Activated T-cell treated with anti-CD3 and anti-CD28 coated beads, Interleukin-2, amount 50 U/mL, for 4 hours (primary cell): ENCODE data around the gene TIMELESS. TPM values are rescaled to one million over a fixed set of nuclear protein-coding genes. Genes with fewer than 3 reads are reported as not detected.
A peak's percentile ranks its signal among the peaks of the same experiment; 100 is the strongest.
"Not testable (repeated sequence)": the region's sequence is repeated elsewhere in the genome, so short reads cannot be mapped to it uniquely, and the experiment has no call there.

Experiments
- ATAC-seq, 2 donors: fragments of 200-7000 bp; cut with Tn5 transposase; one replicate each; pipeline ENCODE4 v1.10.0; 2021
- DNase-seq: peaks from one replicate; pipeline ENCODE4 v3.0.0-alpha.2; 2020
- H3K27me3 Mint-ChIP-seq: one replicate; pipeline ENCODE4 v1.8.0; 2021; ENCODE audit warnings: low read depth, mixed read lengths
- H3K36me3 Mint-ChIP-seq: one replicate; pipeline ENCODE4 v1.8.0; 2022; ENCODE audit warnings: mixed read lengths; ENCODE audit not compliant: insufficient read depth
- H3K4me1 Mint-ChIP-seq: one replicate; pipeline ENCODE4 v1.8.0; 2021; ENCODE audit warnings: low read depth, mixed read lengths
- H3K4me3 Mint-ChIP-seq: one replicate; pipeline ENCODE4 v1.8.0; 2021; ENCODE audit warnings: mild to moderate bottlenecking, moderate library complexity, mixed read lengths
- H3K9me3 Mint-ChIP-seq: one replicate; pipeline ENCODE4 v1.8.0; 2021; ENCODE audit warnings: mixed read lengths
- total RNA-seq, 3 donors: library from RNA; stranded (reverse); gene quantifications; one replicate each; pipeline ENCODE4 v1.2.1, GENCODE V29; 2021

The TIMELESS gene
- total RNA-seq, 3 donors from 2014 or later = 35.2 to 45.2 (median 36.6) TPM

- peaks cover 12% of the 10 kb centered on the region for H3K36me3 Mint-ChIP-seq
- H3K9me3 Mint-ChIP-seq = no peaks in the 10 kb centered on the region
- DNase-seq (no peak), ATAC-seq (no peak)
- no peaks in the 10 kb centered on the region for H3K27me3 Mint-ChIP-seq
- peaks cover under 1% of the 10 kb centered on the region for H3K4me1 Mint-ChIP-seq
- no peak overlapping the region for H3K4me3 Mint-ChIP-seq
Observed at GRCh38 chr12:56476972-56477432, 27.8 kb upstream of the TIMELESS start.

DNA sequence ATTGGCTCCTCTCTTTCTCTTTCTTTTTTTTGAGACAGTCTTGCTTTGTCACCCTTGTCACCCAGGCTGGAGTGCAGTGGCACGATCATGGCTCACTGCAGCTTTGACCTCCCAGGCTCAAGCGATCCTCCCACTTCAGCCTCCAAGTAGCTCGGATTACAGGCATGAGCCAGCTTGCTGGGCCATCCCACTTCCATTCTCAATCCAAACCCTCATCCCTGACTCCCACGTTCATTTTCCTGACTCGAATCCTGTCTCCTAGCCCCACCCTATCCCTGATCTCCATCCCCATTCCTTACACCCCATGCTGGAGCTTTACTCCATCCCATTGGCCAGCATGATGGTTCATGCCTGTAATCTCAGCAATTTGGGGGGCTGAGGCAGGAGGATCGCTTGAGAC is 26.9 kb upstream of the TIMELESS start:
- no peaks in the 10 kb centered on the region for H3K27me3 Mint-ChIP-seq
- peaks cover 9% of the 10 kb centered on the region for H3K4me1 Mint-ChIP-seq
- peaks cover 12% of the 10 kb centered on the region for H3K36me3 Mint-ChIP-seq
- ATAC-seq (no peak), DNase-seq (no peak)
- H3K9me3 Mint-ChIP-seq = no peaks in the 10 kb centered on the region
- no peak overlapping the region for H3K4me3 Mint-ChIP-seq

GRCh38 chr12:56474389-56474788 is 25.2 kb upstream of the TIMELESS start:
- H3K36me3 Mint-ChIP-seq = peaks cover 16% of the 10 kb centered on the region
- H3K4me3 Mint-ChIP-seq = no peak overlapping the region
- no peaks in the 10 kb centered on the region for H3K9me3 Mint-ChIP-seq
- H3K27me3 Mint-ChIP-seq = no peaks in the 10 kb centered on the region
- H3K4me1 Mint-ChIP-seq = peaks cover 19% of the 10 kb centered on the region
- no peak for ATAC-seq
- DNase-seq = no peak

- Mint-ChIP-seq H3K4me3 (peak overlapping the region; percentile 98), H3K36me3 (peaks cover 9% of the 10 kb centered on the region), H3K27me3 (no peaks in the 10 kb centered on the region), H3K9me3 (no peaks in the 10 kb centered on the region), H3K4me1 (peaks cover 27% of the 10 kb centered on the region)
- no peak for ATAC-seq
- peak; percentile 6 for DNase-seq
Observed at GRCh38 chr12:56469007-56469930, 20.0 kb upstream of the TIMELESS start.

GRCh38 chr12:56468216-56469006 is 19.2 kb upstream of the TIMELESS start, which contains the start of gene SPRYD4:
SPRYD4 (plus strand) TSS chr12:56468578; CDS start chr12:56468592, 14 bp downstream.
- peak; percentile 96 for ATAC-seq

DNA sequence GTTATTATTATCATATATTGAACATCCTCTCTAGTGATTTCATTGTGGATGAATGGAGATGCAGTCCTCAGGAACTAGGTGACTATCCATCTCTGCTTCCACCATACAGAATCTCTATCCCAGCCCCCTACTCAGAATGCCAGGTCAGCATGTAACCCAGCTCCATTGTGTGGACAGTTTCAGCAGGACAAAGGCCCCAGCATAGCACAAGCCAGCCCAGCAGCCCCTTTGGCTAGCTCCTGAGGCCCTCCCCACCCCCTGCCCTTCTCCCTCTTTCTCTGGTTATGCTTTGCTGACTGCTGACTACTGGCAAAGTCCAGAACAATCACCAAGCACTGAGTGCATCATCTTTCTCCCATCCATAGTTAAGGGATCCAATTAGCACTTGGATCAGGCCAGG is 13.3 kb upstream of the TIMELESS start:
- H3K9me3 Mint-ChIP-seq = no peaks in the 10 kb centered on the region
- no peaks in the 10 kb centered on the region for H3K27me3 Mint-ChIP-seq
- H3K36me3 Mint-ChIP-seq = no peaks in the 10 kb centered on the region
- DNase-seq (no peak), ATAC-seq (no peak)
- no peak overlapping the region for H3K4me3 Mint-ChIP-seq
- H3K4me1 Mint-ChIP-seq = peaks cover 7% of the 10 kb centered on the region

More at GRCh38 chr12:56468216-56469006, 19.2 kb upstream of the TIMELESS start, which contains the start of gene SPRYD4:
- DNase-seq = peak; percentile 93
- peaks cover 7% of the 10 kb centered on the region for H3K36me3 Mint-ChIP-seq
- H3K4me1 Mint-ChIP-seq = peaks cover 29% of the 10 kb centered on the region
- peak within 1 kb of the TSS; percentile 98 for H3K4me3 Mint-ChIP-seq
- no peaks in the 10 kb centered on the region for H3K9me3 Mint-ChIP-seq
- no peaks in the 10 kb centered on the region for H3K27me3 Mint-ChIP-seq

- no peaks in the 10 kb centered on the region for H3K36me3 Mint-ChIP-seq
- H3K27me3 Mint-ChIP-seq = no peaks in the 10 kb centered on the region
- peaks cover 4% of the 10 kb centered on the region for H3K4me1 Mint-ChIP-seq
- no peak overlapping the region for H3K4me3 Mint-ChIP-seq
- H3K9me3 Mint-ChIP-seq = no peaks in the 10 kb centered on the region
- DNase-seq (no peak), ATAC-seq (no peak)
Observed at GRCh38 chr12:56461235-56462159, 12.3 kb upstream of the TIMELESS start.

DNA sequence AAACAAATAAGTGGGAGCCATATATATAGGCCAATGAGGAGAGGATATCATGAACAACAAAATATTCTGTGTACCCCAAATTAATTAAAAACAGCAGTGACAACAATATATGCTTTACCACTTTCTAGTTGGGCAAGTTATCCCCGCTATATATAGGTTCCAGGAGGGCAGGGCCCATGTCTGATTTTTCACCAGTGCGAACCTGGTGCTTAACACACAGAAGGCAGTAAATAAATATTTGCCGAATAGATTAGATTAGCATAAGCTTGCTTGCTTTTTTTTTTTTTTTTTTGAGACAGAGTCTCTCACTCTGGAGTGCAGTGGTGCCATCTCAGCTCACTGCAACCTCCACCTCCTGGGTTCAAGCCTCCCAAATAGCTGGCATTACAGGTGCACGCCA is 8.6 kb upstream of the TIMELESS start:
- Mint-ChIP-seq H3K27me3 (no peaks in the 10 kb centered on the region), H3K4me1 (no peaks in the 10 kb centered on the region), H3K4me3 (no peak overlapping the region)

GRCh38 chr12:56454557-56454956 is 5.3 kb upstream of the TIMELESS start, which contains the start of gene MIP:
MIP (minus strand) TSS chr12:56454657; CDS start chr12:56454613, 44 bp downstream.
- Mint-ChIP-seq H3K4me1 (peaks cover 4% of the 10 kb centered on the region), H3K9me3 (no peaks in the 10 kb centered on the region), H3K27me3 (no peaks in the 10 kb centered on the region), H3K36me3 (no peaks in the 10 kb centered on the region), H3K4me3 (no peak within 1 kb of the TSS)
- no peak for DNase-seq
- ATAC-seq = no peak

More for the DNA sequence above, 8.6 kb upstream of the TIMELESS start:
- Mint-ChIP-seq H3K9me3 (no peaks in the 10 kb centered on the region), H3K36me3 (no peaks in the 10 kb centered on the region)
- DNase-seq (no peak), ATAC-seq (no peak)

DNA sequence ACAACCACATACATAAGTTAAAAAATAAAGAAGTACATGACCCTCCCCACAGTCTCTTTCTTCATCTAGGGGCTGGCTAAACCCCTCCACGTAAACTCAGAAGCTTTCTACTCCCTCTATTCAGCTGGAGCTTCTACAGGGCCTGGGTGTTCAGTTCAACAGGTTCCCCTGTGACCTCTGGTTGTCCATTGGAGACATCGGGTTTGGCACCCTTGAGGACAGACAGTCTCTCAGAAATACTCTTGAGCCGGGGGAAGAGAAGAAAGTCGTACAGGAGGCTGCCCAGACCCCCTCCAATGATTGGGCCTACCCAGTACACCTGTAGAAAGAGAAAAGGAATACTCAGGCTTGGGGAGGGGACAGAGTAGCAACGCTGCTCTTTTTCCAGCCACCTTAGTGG is 1.9 kb upstream of the TIMELESS start:
- Mint-ChIP-seq H3K27me3 (no peaks in the 10 kb centered on the region), H3K9me3 (no peaks in the 10 kb centered on the region), H3K4me1 (peaks cover 12% of the 10 kb centered on the region), H3K4me3 (no peak overlapping the region), H3K36me3 (no peaks in the 10 kb centered on the region)
- DNase-seq (no peak), ATAC-seq (no peak)

DNA sequence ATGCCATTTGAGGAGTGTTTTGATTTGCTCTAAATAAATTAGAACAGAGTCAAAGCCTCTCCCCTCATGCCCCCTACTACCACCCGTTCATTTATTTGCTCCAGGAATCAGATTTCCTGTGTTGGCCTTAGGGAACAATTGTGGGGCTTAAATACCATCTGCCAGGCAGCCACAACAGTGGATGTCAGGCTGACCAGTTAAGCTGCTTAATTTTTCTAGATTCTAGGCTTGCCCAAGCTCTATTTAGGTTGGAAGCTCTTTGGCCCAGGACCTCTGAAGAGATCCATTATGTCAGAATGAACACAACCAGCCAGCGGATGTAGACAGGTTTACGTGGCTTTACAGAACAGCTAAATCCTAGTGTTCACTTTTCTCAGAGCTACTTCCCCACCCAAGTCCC is 1.0 kb upstream of the TIMELESS start:
- Mint-ChIP-seq H3K27me3 (no peaks in the 10 kb centered on the region), H3K9me3 (no peaks in the 10 kb centered on the region), H3K36me3 (no peaks in the 10 kb centered on the region), H3K4me1 (peaks cover 12% of the 10 kb centered on the region), H3K4me3 (no peak overlapping the region)
- no peak for ATAC-seq
- no peak for DNase-seq

DNA sequence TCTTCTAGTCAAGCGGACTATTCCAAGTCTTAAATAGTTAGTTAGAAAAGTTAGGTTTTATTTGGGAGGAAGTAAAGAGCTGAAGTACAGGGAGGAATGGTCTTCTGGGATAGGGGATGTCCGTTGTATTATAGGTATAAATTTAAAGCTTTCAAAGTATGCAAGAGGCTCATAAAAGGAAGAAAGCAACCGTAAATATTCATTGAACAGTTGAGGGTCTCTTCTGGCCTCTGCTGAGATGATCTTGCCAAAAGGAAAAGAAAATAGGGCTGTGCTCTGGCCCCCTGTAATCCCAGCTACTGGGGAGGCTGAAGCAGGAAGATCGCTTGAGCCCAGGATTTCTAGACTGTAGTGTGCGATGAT is 377 bp upstream of the TIMELESS start:
- Mint-ChIP-seq H3K9me3 (no peaks in the 10 kb centered on the region), H3K36me3 (no peaks in the 10 kb centered on the region), H3K27me3 (no peaks in the 10 kb centered on the region), H3K4me3 (peak overlapping the region; percentile 88), H3K4me1 (peaks cover 12% of the 10 kb centered on the region)
- DNase-seq (no peak), ATAC-seq (no peak)

- not testable (repeated sequence) for H3K9me3 Mint-ChIP-seq, ATAC-seq, H3K27me3 Mint-ChIP-seq, DNase-seq, H3K4me3 Mint-ChIP-seq, H3K4me1 Mint-ChIP-seq, H3K36me3 Mint-ChIP-seq
Observed at GRCh38 chr12:56443208-56443607, 6.0 kb downstream of the TIMELESS start.
